Calu3 (cell line): ENCODE measurements around the gene C14orf39. TPM values are rescaled to one million over a fixed set of nuclear protein-coding genes. Genes with fewer than 3 reads are reported as not detected.

Experiments used
- BruUV-seq: library from RNA; stranded (reverse); fragments of 400-500 nt; replicated peaks from 2 replicates; lab custom pipeline; 2021; lab: Mats Ljungman, UMichigan
- CTCF ChIA-PET: fragments of 300-600 bp; sonication (Branson Sonifier 250); formaldehyde crosslinking; loops from one replicate; lab custom pipeline; 2022; ENCODE audit warnings: antibody characterized with exemption; lab: Charles Lee
- DNase-seq: peaks from one replicate; pipeline ENCODE4 v3.0.0; 2022
- H3K27ac Mint-ChIP-seq: one replicate; pipeline ENCODE4 v1.8.0; 2022; ENCODE audit warnings: mixed read lengths; ENCODE audit not compliant: unreplicated experiment
- H3K27me3 Mint-ChIP-seq: one replicate; pipeline ENCODE4 v1.8.0; 2022; ENCODE audit warnings: mixed read lengths; ENCODE audit not compliant: unreplicated experiment
- H3K36me3 Mint-ChIP-seq: one replicate; pipeline ENCODE4 v1.8.0; 2022; ENCODE audit warnings: mild to moderate bottlenecking, moderate library complexity, mixed read lengths; ENCODE audit not compliant: insufficient read depth, unreplicated experiment
- H3K4me1 Mint-ChIP-seq: one replicate; pipeline ENCODE4 v1.8.0; 2022; ENCODE audit warnings: mild to moderate bottlenecking, low read depth, mixed read lengths; ENCODE audit not compliant: unreplicated experiment
- H3K4me3 Mint-ChIP-seq: one replicate; pipeline ENCODE4 v1.8.0; 2022; ENCODE audit warnings: mild to moderate bottlenecking, low read depth, moderate library complexity, mixed read lengths; ENCODE audit not compliant: unreplicated experiment
- H3K9me3 Mint-ChIP-seq: one replicate; pipeline ENCODE4 v1.8.0; 2022; ENCODE audit warnings: low read depth, mixed read lengths; ENCODE audit not compliant: unreplicated experiment
- intact Hi-C: fragments of 100-400 bp; cut with micrococcal nuclease; formaldehyde crosslinking; loops from one replicate; pipeline ENCODE4 v1.10.0; 2022; ENCODE audit not compliant: unreplicated experiment
- total RNA-seq: library from RNA; stranded (reverse); gene quantifications from 2 replicates; pipeline ENCODE4 v1.2.3, GENCODE V29; 2022
- TF ChIP-seq, protein P1 (sequence below): fragments of 200-600 bp; IDR thresholded peaks from one replicate; pipeline ENCODE4 v1.8.0; 2022; ENCODE audit warnings: antibody characterized with exemption; ENCODE audit not compliant: unreplicated experiment

The C14orf39 gene
- total RNA-seq, 1 experiment from 2014 or later = not detected

DNA sequence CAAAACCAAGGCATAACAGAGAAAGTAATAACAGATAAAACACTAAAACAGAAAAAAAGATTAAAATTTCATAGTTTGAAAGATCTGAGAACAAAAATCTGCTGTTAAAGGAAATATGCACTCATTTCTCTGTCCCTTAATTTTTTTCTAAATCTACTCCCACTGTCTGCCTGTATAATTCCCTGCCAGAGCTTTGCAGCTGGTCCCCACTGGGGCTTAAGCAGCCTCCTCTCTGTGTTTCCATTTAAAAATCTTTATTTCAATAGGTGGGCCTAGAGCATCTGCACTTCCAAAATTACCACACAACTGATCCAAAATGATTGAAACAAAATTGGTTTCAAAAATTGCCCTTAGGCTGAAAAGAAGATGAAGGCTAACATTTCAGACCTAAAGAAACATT, 16.7 kb upstream of the C14orf39 start:
- peaks cover 29% of the 10 kb centered on the region for H3K27me3 Mint-ChIP-seq
- DNase-seq = no peak
- no peak overlapping the region for H3K27ac Mint-ChIP-seq
- H3K9me3 Mint-ChIP-seq = no peaks in the 10 kb centered on the region
- CTCF ChIA-PET = interaction anchor here (0.6 kb wide), 1 partner anchor 209 kb away, joined by 5 read pairs; no protein-coding TSS in a partner anchor
- TF ChIP-seq, protein P1, sequence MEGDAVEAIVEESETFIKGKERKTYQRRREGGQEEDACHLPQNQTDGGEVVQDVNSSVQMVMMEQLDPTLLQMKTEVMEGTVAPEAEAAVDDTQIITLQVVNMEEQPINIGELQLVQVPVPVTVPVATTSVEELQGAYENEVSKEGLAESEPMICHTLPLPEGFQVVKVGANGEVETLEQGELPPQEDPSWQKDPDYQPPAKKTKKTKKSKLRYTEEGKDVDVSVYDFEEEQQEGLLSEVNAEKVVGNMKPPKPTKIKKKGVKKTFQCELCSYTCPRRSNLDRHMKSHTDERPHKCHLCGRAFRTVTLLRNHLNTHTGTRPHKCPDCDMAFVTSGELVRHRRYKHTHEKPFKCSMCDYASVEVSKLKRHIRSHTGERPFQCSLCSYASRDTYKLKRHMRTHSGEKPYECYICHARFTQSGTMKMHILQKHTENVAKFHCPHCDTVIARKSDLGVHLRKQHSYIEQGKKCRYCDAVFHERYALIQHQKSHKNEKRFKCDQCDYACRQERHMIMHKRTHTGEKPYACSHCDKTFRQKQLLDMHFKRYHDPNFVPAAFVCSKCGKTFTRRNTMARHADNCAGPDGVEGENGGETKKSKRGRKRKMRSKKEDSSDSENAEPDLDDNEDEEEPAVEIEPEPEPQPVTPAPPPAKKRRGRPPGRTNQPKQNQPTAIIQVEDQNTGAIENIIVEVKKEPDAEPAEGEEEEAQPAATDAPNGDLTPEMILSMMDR = no peak
- H3K36me3 Mint-ChIP-seq = no peaks in the 10 kb centered on the region
- intact Hi-C loops = no loop called here
- BruUV-seq = no TSS peak
- no peaks in the 10 kb centered on the region for H3K4me1 Mint-ChIP-seq
- H3K4me3 Mint-ChIP-seq = no peak overlapping the region

DNA sequence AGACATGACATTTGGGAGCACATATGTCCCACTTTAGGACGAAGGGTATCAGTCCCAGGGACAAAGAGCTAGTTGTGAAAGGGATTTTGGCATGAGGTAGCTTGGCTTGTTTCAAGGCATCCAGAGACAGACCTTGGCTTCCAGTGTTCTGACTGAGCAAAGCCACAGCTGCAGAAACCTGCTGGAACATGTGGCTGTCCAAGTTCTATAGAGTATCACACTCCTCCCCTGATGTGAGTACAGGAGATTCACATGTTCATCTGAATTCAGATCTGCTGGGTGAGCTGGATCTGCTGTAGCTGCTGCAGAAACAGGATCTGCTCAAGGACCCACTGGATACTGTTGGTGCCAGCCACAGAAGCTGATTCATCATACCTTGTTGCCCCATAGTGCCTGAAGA, 10.1 kb upstream of the C14orf39 start:
- Mint-ChIP-seq H3K4me1 (no peaks in the 10 kb centered on the region), H3K27ac (no peak overlapping the region), H3K36me3 (no peaks in the 10 kb centered on the region), H3K9me3 (no peaks in the 10 kb centered on the region), H3K4me3 (no peak overlapping the region), H3K27me3 (peaks cover 27% of the 10 kb centered on the region)
- no TSS peak for BruUV-seq
- CTCF ChIA-PET = no interaction called here
- TF ChIP-seq, protein P1 = no peak
- no peak for DNase-seq
- intact Hi-C loops = no loop called here

DNA sequence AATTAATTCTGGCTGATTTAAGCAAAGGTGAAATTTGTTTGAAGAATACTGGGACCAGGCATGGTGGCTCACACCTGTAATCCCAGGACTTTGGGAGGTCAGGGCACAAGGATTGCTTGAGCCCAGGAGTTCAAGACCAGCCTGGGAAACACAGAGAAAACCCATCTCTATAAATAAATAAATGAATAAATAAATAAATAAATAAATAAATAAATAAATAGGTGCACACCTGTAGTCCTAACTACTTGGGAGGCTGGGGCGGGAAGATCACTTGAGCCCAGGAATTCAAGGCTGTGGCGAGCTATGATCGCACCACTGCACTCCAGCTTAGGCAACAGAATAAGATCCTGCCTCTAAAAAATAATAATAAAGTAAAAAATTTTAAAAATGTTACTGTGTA, 4.4 kb upstream of the C14orf39 start:
- Mint-ChIP-seq H3K27ac (no peak overlapping the region), H3K9me3 (no peaks in the 10 kb centered on the region), H3K4me3 (no peak overlapping the region), H3K27me3 (peaks cover 8% of the 10 kb centered on the region), H3K36me3 (no peaks in the 10 kb centered on the region), H3K4me1 (no peaks in the 10 kb centered on the region)
- intact Hi-C loops = no loop called here
- DNase-seq = no peak
- TF ChIP-seq, protein P1 = no peak
- no TSS peak for BruUV-seq
- CTCF ChIA-PET = no interaction called here

DNA sequence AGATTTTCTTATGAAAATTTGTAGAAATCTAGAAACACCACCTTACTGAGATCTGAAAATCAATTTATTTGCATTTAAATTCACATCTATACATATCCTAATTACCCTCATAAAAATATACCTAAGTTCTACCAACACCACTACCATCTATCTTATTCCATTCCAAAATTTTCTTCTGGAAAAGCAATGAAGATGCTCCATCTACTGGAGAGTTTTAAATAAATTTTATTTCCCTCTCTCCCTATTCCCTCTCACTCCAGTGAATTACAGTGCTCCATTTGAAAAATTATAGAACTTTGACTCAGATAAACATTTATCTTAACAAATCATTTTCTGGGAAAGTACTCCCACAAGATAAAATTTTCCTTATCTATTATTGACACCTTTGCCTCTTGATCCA, 2.3 kb upstream of the C14orf39 start:
- H3K36me3 Mint-ChIP-seq = no peaks in the 10 kb centered on the region
- H3K4me3 Mint-ChIP-seq = no peak overlapping the region
- no peaks in the 10 kb centered on the region for H3K4me1 Mint-ChIP-seq
- DNase-seq = no peak
- TF ChIP-seq, protein P1 = no peak
- H3K27me3 Mint-ChIP-seq = no peaks in the 10 kb centered on the region
- H3K9me3 Mint-ChIP-seq = no peaks in the 10 kb centered on the region
- CTCF ChIA-PET = no interaction called here
- no peak overlapping the region for H3K27ac Mint-ChIP-seq
- BruUV-seq = no TSS peak
- intact Hi-C loops = loop anchor here (1.0 kb wide), 1 partner anchor 138 kb away; no protein-coding TSS in a partner anchor
